Neural progenitor cell (in vitro differentiated cells): Measurements from ENCODE around the gene IPO9. TPM values are rescaled to one million over a fixed set of nuclear protein-coding genes. Genes with fewer than 3 reads are reported as not detected.
A peak's percentile ranks its signal among the peaks of the same experiment; 100 is the strongest.

Experiments
- DNase-seq: peaks from one replicate; pipeline ENCODE4 v3.0.0-alpha.2; 2016; ENCODE audit warnings: low spot score
- H2AFZ ChIP-seq: fragments of 200-600 bp; sonication (generic); replicated peaks from 2 replicates; pipeline ENCODE4 v1.6.1; 2016; ENCODE audit warnings: antibody characterized with exemption
- H3F3A ChIP-seq: fragments of 200-600 bp; sonication (generic); 2 replicates; pipeline ENCODE4 v1.6.1; 2016; ENCODE audit warnings: antibody characterized with exemption, low read depth
- H3K27ac ChIP-seq: fragments of 200-600 bp; sonication (generic); 2 replicates; pipeline ENCODE4 v1.5.1; 2016; ENCODE audit warnings: mild to moderate bottlenecking
- H3K27me3 ChIP-seq: fragments of 200-600 bp; sonication (generic); 2 replicates; pipeline ENCODE4 v1.6.1; 2016; ENCODE audit warnings: mild to moderate bottlenecking, moderate library complexity
- H3K36me3 ChIP-seq: fragments of 200-600 bp; sonication (generic); 2 replicates; pipeline ENCODE4 v1.5.1; 2016
- H3K4me1 ChIP-seq: fragments of 200-600 bp; sonication (generic); 2 replicates; pipeline ENCODE4 v1.6.1; 2016; ENCODE audit warnings: mixed run types
- H3K4me2 ChIP-seq: fragments of 200-600 bp; sonication (generic); 2 replicates; pipeline ENCODE4 v1.6.1; 2016
- H3K4me3 ChIP-seq: fragments of 200-600 bp; sonication (generic); 2 replicates; pipeline ENCODE4 v1.5.1; 2016
- H3K79me2 ChIP-seq: fragments of 200-600 bp; sonication (generic); 2 replicates; pipeline ENCODE4 v1.6.1; 2016; ENCODE audit warnings: low read depth
- H3K9ac ChIP-seq: fragments of 200-600 bp; sonication (generic); 2 replicates; pipeline ENCODE4 v1.6.1; 2016
- H3K9me3 ChIP-seq: fragments of 200-600 bp; sonication (generic); 2 replicates; pipeline ENCODE4 v1.5.1; 2016; ENCODE audit warnings: low read depth
- H4K20me1 ChIP-seq: fragments of 200-600 bp; sonication (generic); 2 replicates; pipeline ENCODE4 v1.6.1; 2016; ENCODE audit warnings: low read depth
- H3K27ac Mint-ChIP-seq: 3 replicates; pipeline ENCODE4 v1.8.0; 2021; ENCODE audit warnings: mixed read lengths
- H3K27me3 Mint-ChIP-seq: 2 replicates; pipeline ENCODE4 v1.8.0; 2022; ENCODE audit warnings: low read depth, mild to moderate bottlenecking, inconsistent platforms, moderate library complexity, mixed read lengths; ENCODE audit not compliant: insufficient read depth
- H3K36me3 Mint-ChIP-seq: 3 replicates; pipeline ENCODE4 v1.8.0; 2021; ENCODE audit warnings: mixed read lengths
- H3K4me1 Mint-ChIP-seq: 3 replicates; pipeline ENCODE4 v1.8.0; 2021; ENCODE audit warnings: mixed read lengths
- H3K4me3 Mint-ChIP-seq: 3 replicates; pipeline ENCODE4 v1.8.0; 2021; ENCODE audit warnings: mild to moderate bottlenecking, moderate library complexity, mixed read lengths
- H3K9me3 Mint-ChIP-seq: 3 replicates; pipeline ENCODE4 v1.8.0; 2020; ENCODE audit warnings: mixed read lengths
- CTCF ChIP-seq: fragments of 200-600 bp; sonication (generic); IDR thresholded peaks from 2 replicates; pipeline ENCODE4 v1.5.1; 2017; ENCODE audit warnings: antibody characterized with exemption, mild to moderate bottlenecking
- EZH2 ChIP-seq: fragments of 200-600 bp; sonication (generic); IDR thresholded peaks from 2 replicates; pipeline ENCODE4 v1.6.1; 2017; ENCODE audit warnings: antibody characterized with exemption, mild to moderate bottlenecking, moderate library complexity
- EZH2phosphoT487 ChIP-seq: fragments of 200-600 bp; sonication (generic); IDR thresholded peaks from 2 replicates; pipeline ENCODE4 v1.6.1; 2017; ENCODE audit warnings: antibody characterized with exemption
- total RNA-seq: library from RNA; depleted of rRNA; stranded (reverse); fragments of >200 nt; gene quantifications from 2 replicates; pipeline ENCODE4 v1.2.3, GENCODE V29; 2015; ENCODE audit warnings: low replicate concordance

IPO9 gene
- total RNA-seq, 1 donor from 2014 or later: 63.2 TPM

GRCh38 chr1:201870397-201870796 is 41.4 kb downstream of the IPO9 start:
- Mint-ChIP-seq H3K27ac (no peak overlapping the region), H3K9me3 (no peaks in the 10 kb centered on the region), H3K36me3 (peaks cover 56% of the 10 kb centered on the region), H3K27me3 (peaks cover 4% of the 10 kb centered on the region), H3K4me3 (no peak overlapping the region), H3K4me1 (no peaks in the 10 kb centered on the region)
- Histone ChIP-seq H4K20me1 (no peaks in the 10 kb centered on the region), H3K4me3 (no peak overlapping the region), H3K27me3 (no peaks in the 10 kb centered on the region), H3K27ac (no peak overlapping the region), H3K9ac (no peak overlapping the region), H2AFZ (no peak overlapping the region), H3K9me3 (no peaks in the 10 kb centered on the region), H3K79me2 (no peaks in the 10 kb centered on the region), H3K36me3 (peaks cover 33% of the 10 kb centered on the region), H3F3A (peaks cover 24% of the 10 kb centered on the region), H3K4me2 (no peak overlapping the region), H3K4me1 (no peaks in the 10 kb centered on the region)
- no peak for DNase-seq
- TF ChIP-seq CTCF: no peak
- no peak for TF ChIP-seq EZH2phosphoT487
- no peak for TF ChIP-seq EZH2

DNA sequence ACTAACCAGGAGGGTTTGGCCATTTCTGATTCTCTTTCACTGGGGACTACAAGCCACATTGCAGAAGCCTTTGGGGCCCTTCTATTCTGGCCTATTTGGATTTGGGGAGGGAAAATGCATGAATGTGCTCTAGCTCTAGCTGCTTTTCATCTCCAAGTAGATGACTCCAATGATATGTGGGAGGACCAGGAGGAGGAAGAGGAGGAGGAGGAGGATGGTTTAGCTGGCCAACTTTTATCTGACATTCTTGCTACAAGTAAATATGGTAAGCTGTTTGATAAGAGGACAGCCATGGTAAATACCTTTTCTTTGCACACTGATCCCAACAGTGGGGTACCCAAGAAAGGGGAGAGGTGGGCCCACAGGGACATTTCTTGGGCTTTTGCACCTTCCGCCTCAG is 45.7 kb downstream of the IPO9 start:
- H3K9me3 Mint-ChIP-seq: no peaks in the 10 kb centered on the region
- no peaks in the 10 kb centered on the region for H3K27me3 ChIP-seq
- peaks cover 4% of the 10 kb centered on the region for H3K36me3 ChIP-seq
- H3K27me3 Mint-ChIP-seq: peaks cover 7% of the 10 kb centered on the region
- peaks cover 53% of the 10 kb centered on the region for H3K36me3 Mint-ChIP-seq
- H3K9me3 ChIP-seq: no peaks in the 10 kb centered on the region
- TF ChIP-seq CTCF (no peak), EZH2phosphoT487 (no peak), EZH2 (no peak)
- no peaks in the 10 kb centered on the region for H3K4me1 Mint-ChIP-seq
- no peak overlapping the region for H3K27ac Mint-ChIP-seq
- no peak overlapping the region for H2AFZ ChIP-seq
- no peak overlapping the region for H3K9ac ChIP-seq
- peaks cover 38% of the 10 kb centered on the region for H3F3A ChIP-seq
- H3K4me3 Mint-ChIP-seq: no peak overlapping the region
- no peaks in the 10 kb centered on the region for H3K4me1 ChIP-seq
- no peak overlapping the region for H3K27ac ChIP-seq
- DNase-seq: no peak
- H3K4me2 ChIP-seq: no peak overlapping the region
- H4K20me1 ChIP-seq: peaks cover 4% of the 10 kb centered on the region
- no peak overlapping the region for H3K4me3 ChIP-seq
- no peaks in the 10 kb centered on the region for H3K79me2 ChIP-seq

GRCh38 chr1:201876148-201876818 is 47.3 kb downstream of the IPO9 start:
- Mint-ChIP-seq H3K9me3 (no peaks in the 10 kb centered on the region), H3K27ac (no peak overlapping the region), H3K4me1 (no peaks in the 10 kb centered on the region), H3K27me3 (peaks cover 7% of the 10 kb centered on the region), H3K4me3 (no peak overlapping the region), H3K36me3 (peaks cover 41% of the 10 kb centered on the region)
- Histone ChIP-seq H3K4me1 (no peaks in the 10 kb centered on the region), H3K9me3 (no peaks in the 10 kb centered on the region), H4K20me1 (peaks cover 4% of the 10 kb centered on the region), H3K79me2 (no peaks in the 10 kb centered on the region), H3K36me3 (no peaks in the 10 kb centered on the region), H3K27ac (no peak overlapping the region), H3K27me3 (no peaks in the 10 kb centered on the region), H2AFZ (no peak overlapping the region), H3K9ac (no peak overlapping the region), H3F3A (peaks cover 38% of the 10 kb centered on the region), H3K4me2 (no peak overlapping the region), H3K4me3 (no peak overlapping the region)
- no peak for TF ChIP-seq EZH2
- no peak for TF ChIP-seq EZH2phosphoT487
- peak; percentile 37 for TF ChIP-seq CTCF
- DNase-seq: no peak
